C4-2B (cell line): ENCODE data around the gene HOXC11.

ENCODE experiments used
- CTCF ChIP-seq: fragments of 450-650 bp; conservative IDR thresholded peaks from 2 replicates; pipeline ENCODE4 v1.5.1; 2017; ENCODE audit warnings: mild to moderate bottlenecking
- ZFX ChIP-seq: fragments of 450-650 bp; IDR thresholded peaks from 2 replicates; pipeline ENCODE4 v1.6.1; 2017

- TF ChIP-seq CTCF (no peak), ZFX (no peak)
Measured at GRCh38 chr12:53982648-53983567, 10.0 kb downstream of the HOXC11 start.
